ENCODE results near the gene ZFR2. TPM values are rescaled to one million over a fixed set of nuclear protein-coding genes. Genes with fewer than 3 reads are reported as not detected.
"Not testable (repeated sequence)": the region's sequence is repeated elsewhere in the genome, so short reads cannot be mapped to it uniquely, and the experiment has no call there.

Gene ZFR2
- total and polyA plus RNA-seq, 9 donors, result under 0.01 to 0.23 (median 0.09) TPM; not detected in 2

- H3K4me1 ChIP-seq (ENCODE audit: control insufficient read depth, insufficient read depth, low read length); H3K9me3 ChIP-seq (replicated peaks; ENCODE audit: control insufficient read depth, low read depth, low read length); H3K27ac ChIP-seq (ENCODE audit: low read length); DNase-seq; H3K36me3 ChIP-seq (ENCODE audit: control insufficient read depth, insufficient read depth, low read length); H3K4me3 ChIP-seq (ENCODE audit: low read length): not testable (repeated sequence)
- WGBS (ENCODE audit: insufficient coverage), result 57% methylated on average over 6 of the region's 13 CpGs
- H3K27me3 ChIP-seq (ENCODE audit: control insufficient read depth, insufficient read depth, low read length), result peaks cover 14% of the 10 kb centered on the region
Observed at GRCh38 chr19:3874695-3875094, 5.9 kb upstream of the ZFR2 start.

- H3K4me1 ChIP-seq (ENCODE audit: control insufficient read depth, insufficient read depth, low read length), result no peaks in the 10 kb centered on the region
- no peak overlapping the region for H3K4me3 ChIP-seq (ENCODE audit: low read length)
- peaks cover 3% of the 10 kb centered on the region for H3K9me3 ChIP-seq (replicated peaks; ENCODE audit: control insufficient read depth, low read depth, low read length)
- no peak overlapping the region for H3K27ac ChIP-seq (ENCODE audit: low read length)
- peaks cover 18% of the 10 kb centered on the region for H3K27me3 ChIP-seq (ENCODE audit: control insufficient read depth, insufficient read depth, low read length)
- no peaks in the 10 kb centered on the region for H3K36me3 ChIP-seq (ENCODE audit: control insufficient read depth, insufficient read depth, low read length)
- no peak for DNase-seq
- 92% methylated on average over 2 of the region's 4 CpGs for WGBS (ENCODE audit: insufficient coverage)
Observed at GRCh38 chr19:3873151-3873550, 4.3 kb upstream of the ZFR2 start.

GRCh38 chr19:3867971-3868769, 668 bp downstream of the ZFR2 start:
- Histone ChIP-seq H3K4me3 (ENCODE audit: low read length) (no peak overlapping the region), H3K9me3 (replicated peaks; ENCODE audit: control insufficient read depth, low read depth, low read length) (peaks cover 3% of the 10 kb centered on the region), H3K27me3 (ENCODE audit: control insufficient read depth, insufficient read depth, low read length) (peaks cover 44% of the 10 kb centered on the region), H3K4me1 (ENCODE audit: control insufficient read depth, insufficient read depth, low read length) (no peaks in the 10 kb centered on the region), H3K27ac (ENCODE audit: low read length) (no peak overlapping the region), H3K36me3 (ENCODE audit: control insufficient read depth, insufficient read depth, low read length) (no peaks in the 10 kb centered on the region)
- WGBS (ENCODE audit: insufficient coverage), result 7% methylated on average over 24 of the region's 30 CpGs
- DNase-seq, result no peak

GRCh38 chr19:3866910-3867638, 1.8 kb downstream of the ZFR2 start:
- Histone ChIP-seq H3K9me3 (replicated peaks; ENCODE audit: control insufficient read depth, low read depth, low read length) (peaks cover 3% of the 10 kb centered on the region), H3K27me3 (ENCODE audit: control insufficient read depth, insufficient read depth, low read length) (peaks cover 44% of the 10 kb centered on the region), H3K36me3 (ENCODE audit: control insufficient read depth, insufficient read depth, low read length) (no peaks in the 10 kb centered on the region), H3K27ac (ENCODE audit: low read length) (no peak overlapping the region), H3K4me3 (ENCODE audit: low read length) (no peak overlapping the region), H3K4me1 (ENCODE audit: control insufficient read depth, insufficient read depth, low read length) (no peaks in the 10 kb centered on the region)
- no peak for DNase-seq
- WGBS (ENCODE audit: insufficient coverage), result 62% methylated on average over 10 of the region's 14 CpGs

GRCh38 chr19:3863648-3864047, 5.2 kb downstream of the ZFR2 start:
- Histone ChIP-seq H3K27ac (ENCODE audit: low read length) (no peak overlapping the region), H3K27me3 (ENCODE audit: control insufficient read depth, insufficient read depth, low read length) (peaks cover 31% of the 10 kb centered on the region), H3K4me3 (ENCODE audit: low read length) (no peak overlapping the region), H3K4me1 (ENCODE audit: control insufficient read depth, insufficient read depth, low read length) (no peaks in the 10 kb centered on the region), H3K36me3 (ENCODE audit: control insufficient read depth, insufficient read depth, low read length) (no peaks in the 10 kb centered on the region), H3K9me3 (replicated peaks; ENCODE audit: control insufficient read depth, low read depth, low read length) (no peaks in the 10 kb centered on the region)
- WGBS (ENCODE audit: insufficient coverage), result 89% methylated on average over 5 of the region's 12 CpGs
- DNase-seq, result no peak

GRCh38 chr19:3862826-3863500, 5.9 kb downstream of the ZFR2 start:
- no peak for DNase-seq
- H3K27me3 ChIP-seq (ENCODE audit: control insufficient read depth, insufficient read depth, low read length), result peaks cover 25% of the 10 kb centered on the region

GRCh38 chr19:3860499-3860898, 8.3 kb downstream of the ZFR2 start:
- WGBS (ENCODE audit: insufficient coverage), result 91% methylated on average over 17 of the region's 17 CpGs

More at GRCh38 chr19:3862826-3863500, 5.9 kb downstream of the ZFR2 start:
- Histone ChIP-seq H3K27ac (ENCODE audit: low read length) (no peak overlapping the region), H3K36me3 (ENCODE audit: control insufficient read depth, insufficient read depth, low read length) (no peaks in the 10 kb centered on the region), H3K4me1 (ENCODE audit: control insufficient read depth, insufficient read depth, low read length) (no peaks in the 10 kb centered on the region), H3K9me3 (replicated peaks; ENCODE audit: control insufficient read depth, low read depth, low read length) (no peaks in the 10 kb centered on the region), H3K4me3 (ENCODE audit: low read length) (no peak overlapping the region)
- 78% methylated on average over 20 of the region's 25 CpGs for WGBS (ENCODE audit: insufficient coverage)

GRCh38 chr19:3857449-3858003, 11.3 kb downstream of the ZFR2 start:
- no peak overlapping the region for H3K4me3 ChIP-seq (ENCODE audit: low read length)
- peak; percentile 16 for DNase-seq
- no peak overlapping the region for H3K27ac ChIP-seq (ENCODE audit: low read length)
- WGBS (ENCODE audit: insufficient coverage), result 74% methylated on average over 9 of the region's 12 CpGs
- no peaks in the 10 kb centered on the region for H3K4me1 ChIP-seq (ENCODE audit: control insufficient read depth, insufficient read depth, low read length)
- H3K9me3 ChIP-seq (replicated peaks; ENCODE audit: control insufficient read depth, low read depth, low read length), result no peaks in the 10 kb centered on the region
- no peaks in the 10 kb centered on the region for H3K27me3 ChIP-seq (ENCODE audit: control insufficient read depth, insufficient read depth, low read length)
- H3K36me3 ChIP-seq (ENCODE audit: control insufficient read depth, insufficient read depth, low read length), result no peaks in the 10 kb centered on the region

More at GRCh38 chr19:3860499-3860898, 8.3 kb downstream of the ZFR2 start:
- no peak for DNase-seq
- peaks cover 6% of the 10 kb centered on the region for H3K27me3 ChIP-seq (ENCODE audit: control insufficient read depth, insufficient read depth, low read length)
- H3K4me1 ChIP-seq (ENCODE audit: control insufficient read depth, insufficient read depth, low read length), result no peaks in the 10 kb centered on the region
- H3K9me3 ChIP-seq (replicated peaks; ENCODE audit: control insufficient read depth, low read depth, low read length), result no peaks in the 10 kb centered on the region
- H3K36me3 ChIP-seq (ENCODE audit: control insufficient read depth, insufficient read depth, low read length), result no peaks in the 10 kb centered on the region
- H3K4me3 ChIP-seq (ENCODE audit: low read length), result no peak overlapping the region
- H3K27ac ChIP-seq (ENCODE audit: low read length), result no peak overlapping the region

- no peak overlapping the region for H3K27ac ChIP-seq (ENCODE audit: low read length)
- H3K4me3 ChIP-seq (ENCODE audit: low read length), result no peak overlapping the region
- 87% methylated on average over 19 of the region's 19 CpGs for WGBS (ENCODE audit: insufficient coverage)
- no peak for DNase-seq
- no peaks in the 10 kb centered on the region for H3K27me3 ChIP-seq (ENCODE audit: control insufficient read depth, insufficient read depth, low read length)
- H3K9me3 ChIP-seq (replicated peaks; ENCODE audit: control insufficient read depth, low read depth, low read length), result peaks cover 16% of the 10 kb centered on the region
- H3K4me1 ChIP-seq (ENCODE audit: control insufficient read depth, insufficient read depth, low read length), result no peaks in the 10 kb centered on the region
- H3K36me3 ChIP-seq (ENCODE audit: control insufficient read depth, insufficient read depth, low read length), result no peaks in the 10 kb centered on the region
Observed at GRCh38 chr19:3855320-3855719, 13.5 kb downstream of the ZFR2 start.
